Measurements from ENCODE around the gene DOCK7. TPM values are rescaled to one million over a fixed set of nuclear protein-coding genes. Genes with fewer than 3 reads are reported as not detected.

The DOCK7 gene
- total and polyA plus RNA-seq, 10 donors, result 3.3 to 48.3 (median 30.3) TPM

- Histone ChIP-seq H3K27ac (no peak overlapping the region), H3K9me3 (no peaks in the 10 kb centered on the region), H3K27me3 (replicated peaks in 1 of 7) (no peaks in the 10 kb centered on the region), H3K4me3 (no peak overlapping the region), H3K36me3 (peaks cover 0 to 22% (median under 1%) of the 10 kb centered on the region in 6 donors), H3K4me1 (no peaks in the 10 kb centered on the region)
- no peak for DNase-seq
- WGBS, 5 donors, result 92 to 99% (median 94%) methylated on average over 2 of the region's 2 CpGs
- TF ChIP-seq POLR2AphosphoS5 (IDR thresholded peaks at IDR 0.05), result no peak
- no peak for TF ChIP-seq POLR2A (IDR thresholded peaks at IDR 0.05)
- TF ChIP-seq CTCF (IDR thresholded peaks at IDR 0.05 in 8 of 11, conservative IDR thresholded peaks at IDR 0.05 in 3 of 11), result no peak
- intact Hi-C loops (cut with DNase I; ENCODE audit: low total_unique reads), result no loop called here
Observed at GRCh38 chr1:62544570-62544969, 143.6 kb downstream of the DOCK7 start.

DNA sequence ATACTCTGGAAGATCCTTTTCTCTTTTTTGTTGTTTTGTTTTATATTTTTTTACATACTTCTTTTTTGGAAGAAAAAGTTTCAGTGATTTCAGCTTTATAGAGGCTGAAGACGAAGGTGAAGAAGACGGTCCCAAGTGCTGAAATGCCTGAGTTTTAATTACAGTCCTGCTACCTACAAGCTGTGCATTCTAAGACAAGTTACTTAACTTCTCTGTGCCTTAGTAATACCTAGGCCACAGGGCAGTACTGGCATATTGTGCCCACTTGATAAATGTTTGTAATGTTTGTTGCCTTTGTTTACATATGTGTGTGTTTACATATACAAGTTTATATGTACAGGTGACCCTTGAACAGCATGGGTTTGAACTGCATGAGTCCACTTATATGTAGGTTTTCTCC lies 147.1 kb downstream of the DOCK7 start:
- Histone ChIP-seq H3K36me3 (peaks cover 0 to 50% (median 8%) of the 10 kb centered on the region in 6 donors), H3K4me1 (no peaks in the 10 kb centered on the region), H3K27me3 (replicated peaks in 1 of 7) (no peaks in the 10 kb centered on the region), H3K27ac (no peak overlapping the region), H3K9me3 (no peaks in the 10 kb centered on the region), H3K4me3 (no peak overlapping the region)
- DNase-seq, result no peak
- TF ChIP-seq POLR2AphosphoS5 (IDR thresholded peaks at IDR 0.05) (no peak), CTCF (IDR thresholded peaks at IDR 0.05 in 8 of 11, conservative IDR thresholded peaks at IDR 0.05 in 3 of 11) (no peak), POLR2A (IDR thresholded peaks at IDR 0.05) (no peak)
- intact Hi-C loops (cut with DNase I; ENCODE audit: low total_unique reads), result no loop called here
- WGBS, 5 donors, result 43 to 83% (median 58%) methylated on average over 2 of the region's 2 CpGs

- H3K27ac ChIP-seq, result no peak overlapping the region
- H3K27me3 ChIP-seq (replicated peaks in 1 of 7), result no peaks in the 10 kb centered on the region
- H3K36me3 ChIP-seq, result peaks cover 0 to 67% (median 10%) of the 10 kb centered on the region in 6 donors
- intact Hi-C loops (cut with DNase I; ENCODE audit: low total_unique reads), result no loop called here
- TF ChIP-seq CTCF (IDR thresholded peaks at IDR 0.05 in 8 of 11, conservative IDR thresholded peaks at IDR 0.05 in 3 of 11) (no peak), POLR2AphosphoS5 (IDR thresholded peaks at IDR 0.05) (no peak), POLR2A (IDR thresholded peaks at IDR 0.05) (no peak)
- DNase-seq, result no peak
- 79 to 94% (median 80%) methylated on average over 2 of the region's 2 CpGs for WGBS, 5 donors
- H3K4me3 ChIP-seq, result no peak overlapping the region
- no peaks in the 10 kb centered on the region for H3K4me1 ChIP-seq
- no peaks in the 10 kb centered on the region for H3K9me3 ChIP-seq
Observed at GRCh38 chr1:62539028-62539447, 149.1 kb downstream of the DOCK7 start.

DNA sequence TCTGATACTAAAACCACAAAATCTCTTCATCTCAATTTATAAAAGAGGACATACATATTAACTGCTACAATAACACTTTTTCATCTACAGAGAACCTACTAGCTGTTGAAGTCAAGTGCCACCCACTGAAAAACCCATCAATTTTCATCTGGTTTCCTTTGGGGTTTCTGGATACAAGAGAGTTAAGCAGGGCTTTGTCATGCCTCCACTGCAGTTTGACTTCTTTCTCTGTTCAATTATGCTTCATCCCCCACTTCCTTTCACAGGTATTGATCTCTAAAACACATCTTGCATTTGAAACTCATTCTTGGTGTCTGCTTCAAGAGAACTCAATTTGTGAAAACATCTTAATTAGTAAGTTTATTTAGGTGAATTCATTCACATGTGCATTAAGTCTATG lies 151.3 kb downstream of the DOCK7 start:
- no peaks in the 10 kb centered on the region for H3K9me3 ChIP-seq
- intact Hi-C loops (cut with DNase I; ENCODE audit: low total_unique reads), result no loop called here
- H3K27me3 ChIP-seq (replicated peaks in 1 of 7), result no peaks in the 10 kb centered on the region
- no peak for TF ChIP-seq CTCF (IDR thresholded peaks at IDR 0.05 in 8 of 11, conservative IDR thresholded peaks at IDR 0.05 in 3 of 11)
- TF ChIP-seq POLR2AphosphoS5 (IDR thresholded peaks at IDR 0.05), result no peak
- TF ChIP-seq POLR2A (IDR thresholded peaks at IDR 0.05), result no peak
- H3K27ac ChIP-seq, result no peak overlapping the region
- peaks cover 0 to 73% (median 10%) of the 10 kb centered on the region in 6 donors for H3K36me3 ChIP-seq
- no peak for DNase-seq
- no peaks in the 10 kb centered on the region for H3K4me1 ChIP-seq
- H3K4me3 ChIP-seq, result no peak overlapping the region
